Measurements from ENCODE around the gene SLC25A47. TPM values are rescaled to one million over a fixed set of nuclear protein-coding genes. Genes with fewer than 3 reads are reported as not detected.

SLC25A47 gene
- total RNA-seq, 2 donors from 2014 or later, result not detected

GRCh38 chr14:100305324-100306100, 17.6 kb upstream of the SLC25A47 start:
- peak overlapping the region; percentile 68 to 82 (median 74) for H3K27ac ChIP-seq
- intact Hi-C loops (cut with DNase I), result no loop called here
- ATAC-seq, result peak; percentile 1
- H3K36me3 ChIP-seq (replicated peaks in 1 of 2; ENCODE audit: insufficient read depth in 1 of 2, low read depth in 2 of 2), result no peaks in the 10 kb centered on the region
- TF ChIP-seq POLR2A (IDR thresholded peaks at IDR 0.05), result peak in 1 of 3 donors; percentile 14
- TF ChIP-seq CTCF (IDR thresholded peaks at IDR 0.05), result no peak
- no peaks in the 10 kb centered on the region for H3K27me3 ChIP-seq
- DNase-seq, result peak in 2 of 4 donors; percentile 31 to 33
- H3K4me1 ChIP-seq, result peaks cover 45% of the 10 kb centered on the region
- peak overlapping the region; percentile 15 to 71 for H3K4me3 ChIP-seq
- 0% methylated on average over 3 to 63 of the region's 65 CpGs for WGBS, 2 donors
- no peaks in the 10 kb centered on the region for H3K9me3 ChIP-seq

GRCh38 chr14:100306101-100306997, 16.8 kb upstream of the SLC25A47 start, which contains the start of gene SLC25A29:
SLC25A29 (minus strand) TSS chr14:100306444; CDS start chr14:100306232, 212 bp downstream.
- 1 to 3% methylated on average over 26 to 119 of the region's 131 CpGs for WGBS, 2 donors

GRCh38 chr14:100306998-100307765, 16.0 kb upstream of the SLC25A47 start:
- WGBS, 2 donors, result 14 to 17% methylated on average over 33 to 49 of the region's 49 CpGs
- DNase-seq, result peak in 1 of 4 donors; percentile 43
- intact Hi-C loops (cut with DNase I), result no loop called here

More at GRCh38 chr14:100306101-100306997, 16.8 kb upstream of the SLC25A47 start, which contains the start of gene SLC25A29:
- TF ChIP-seq CTCF (IDR thresholded peaks at IDR 0.05) (no peak), POLR2A (IDR thresholded peaks at IDR 0.05) (peak; percentile 41 to 80 (median 72))
- DNase-seq (peak; percentile 86 to 93 (median 89)), ATAC-seq (peak; percentile 93)
- Histone ChIP-seq H3K4me1 (peaks cover 45% of the 10 kb centered on the region), H3K27ac (peak within 1 kb of the TSS; percentile 68 to 82 (median 74)), H3K27me3 (no peaks in the 10 kb centered on the region), H3K36me3 (replicated peaks in 1 of 2; ENCODE audit: insufficient read depth in 1 of 2, low read depth in 2 of 2) (no peaks in the 10 kb centered on the region), H3K4me3 (peak within 1 kb of the TSS; percentile 33 to 71), H3K9me3 (no peaks in the 10 kb centered on the region)
- intact Hi-C loops (cut with DNase I), result no loop called here

More at GRCh38 chr14:100306998-100307765, 16.0 kb upstream of the SLC25A47 start:
- no peaks in the 10 kb centered on the region for H3K9me3 ChIP-seq
- no peaks in the 10 kb centered on the region for H3K36me3 ChIP-seq (replicated peaks in 1 of 2; ENCODE audit: insufficient read depth in 1 of 2, low read depth in 2 of 2)
- no peak for TF ChIP-seq CTCF (IDR thresholded peaks at IDR 0.05)
- no peak for TF ChIP-seq POLR2A (IDR thresholded peaks at IDR 0.05)
- H3K27me3 ChIP-seq, result no peaks in the 10 kb centered on the region
- ATAC-seq, result no peak
- H3K4me3 ChIP-seq, result peak overlapping the region; percentile 33 to 63
- H3K27ac ChIP-seq, result peak overlapping the region; percentile 4 to 82 (median 73)
- peaks cover 45% of the 10 kb centered on the region for H3K4me1 ChIP-seq

All from body of pancreas (tissue), 4 donors.